ENCODE data around the gene RINL. TPM values are rescaled to one million over a fixed set of nuclear protein-coding genes. Genes with fewer than 3 reads are reported as not detected.
A peak's percentile ranks its signal among the peaks of the same experiment; 100 is the strongest.

The RINL gene
- polyA plus RNA-seq, 1 of the 3 experiments (the other 2 are of a cell fraction) = 3.8 TPM

DNA sequence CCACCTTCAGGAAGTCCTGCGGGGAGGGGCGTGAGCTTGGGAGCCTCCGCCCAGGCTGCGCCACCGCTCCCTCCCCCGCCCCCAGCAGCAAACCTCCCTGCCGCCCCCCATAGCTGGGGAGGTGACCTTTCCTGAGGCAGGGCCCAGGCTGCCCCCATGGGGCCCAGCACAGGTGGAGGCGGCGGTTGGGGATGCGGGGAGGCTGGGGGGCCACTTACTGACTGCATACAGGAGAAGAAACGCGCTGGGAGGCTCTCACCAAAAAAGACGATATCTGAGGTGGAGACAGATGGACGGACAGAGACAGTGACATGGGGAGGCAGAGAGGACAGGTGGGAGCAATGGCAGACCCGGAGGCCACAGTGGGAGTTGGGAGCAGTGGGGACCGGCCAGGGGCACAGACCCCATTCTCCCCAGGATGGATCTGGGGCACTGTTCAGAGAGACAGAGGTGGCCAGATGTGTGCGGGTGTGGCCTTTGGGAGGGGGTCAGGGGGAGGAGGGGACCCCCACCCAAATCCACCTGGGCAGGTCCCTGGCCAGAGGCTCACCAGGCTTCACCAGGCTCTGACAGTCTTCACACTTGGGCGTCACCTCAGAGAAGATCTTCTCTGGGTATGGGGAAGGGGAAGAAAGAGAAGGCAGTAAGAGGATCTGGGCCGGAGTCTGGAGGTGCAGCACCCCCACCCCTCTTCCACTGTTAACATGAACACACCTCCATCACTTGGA lies 3.0 kb upstream of the RINL start:
- WGBS (ENCODE audit: low lambda C conversion rate) = 88% methylated on average over 17 of the region's 19 CpGs
- POLR2A ChIA-PET = no interaction called here
- no peak overlapping the region for H3K4me2 ChIP-seq
- no peak overlapping the region for H3K9ac ChIP-seq
- no peaks in the 10 kb centered on the region for H3K9me2 ChIP-seq
- H3K4me1 ChIP-seq (ENCODE audit: control insufficient read depth in 1 of 2, insufficient read depth in 2 of 2, low read depth in 1 of 2, low read length in 1 of 2) = peaks cover 0 to 17% of the 10 kb centered on the region in 2 experiments; a peak in 1 of 4 replicates
- H4K20me1 ChIP-seq (ENCODE audit: insufficient read depth) = no peaks in the 10 kb centered on the region
- DNase-seq = peak; percentile 25
- no peaks in the 10 kb centered on the region for H3K9me3 ChIP-seq
- H3F3A ChIP-seq (replicated peaks; ENCODE audit: insufficient read depth) = no peaks in the 10 kb centered on the region
- CTCF ChIA-PET = interaction anchor here (1.0 to 1.4 kb wide), 2 partner anchors 12 to 151 kb away, joined by 3 to 4 read pairs; no protein-coding TSS in a partner anchor
- H3K36me3 ChIP-seq (replicated peaks in 1 of 2; ENCODE audit: control insufficient read depth in 1 of 2, insufficient read depth in 2 of 2, low read length in 1 of 2) = no peaks in the 10 kb centered on the region
- H3K4me3 ChIP-seq (ENCODE audit: low read depth in 2 of 2, low read length in 1 of 2) = no peak overlapping the region
- no peak for TF ChIP-seq MXI1 (IDR thresholded peaks at IDR 0.05; ENCODE audit: low read depth, low read length)
- TF ChIP-seq FOXJ3 (CRISPR knock-in tag; IDR thresholded peaks at IDR 0.05) = no peak
- TF ChIP-seq ELF1 (IDR thresholded peaks at IDR 0.05) = no peak
- TF ChIP-seq CHD2 (IDR thresholded peaks at IDR 0.05; ENCODE audit: low read length, partially characterized antibody) = no peak
- no peak for TF ChIP-seq NFIC (IDR thresholded peaks at IDR 0.05; ENCODE audit: borderline replicate concordance)
- TF ChIP-seq, protein P1, sequence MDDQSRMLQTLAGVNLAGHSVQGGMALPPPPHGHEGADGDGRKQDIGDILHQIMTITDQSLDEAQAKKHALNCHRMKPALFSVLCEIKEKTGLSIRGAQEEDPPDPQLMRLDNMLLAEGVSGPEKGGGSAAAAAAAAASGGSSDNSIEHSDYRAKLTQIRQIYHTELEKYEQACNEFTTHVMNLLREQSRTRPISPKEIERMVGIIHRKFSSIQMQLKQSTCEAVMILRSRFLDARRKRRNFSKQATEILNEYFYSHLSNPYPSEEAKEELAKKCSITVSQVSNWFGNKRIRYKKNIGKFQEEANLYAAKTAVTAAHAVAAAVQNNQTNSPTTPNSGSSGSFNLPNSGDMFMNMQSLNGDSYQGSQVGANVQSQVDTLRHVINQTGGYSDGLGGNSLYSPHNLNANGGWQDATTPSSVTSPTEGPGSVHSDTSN (IDR thresholded peaks at IDR 0.05) = no peak
- TF ChIP-seq, protein P2, sequence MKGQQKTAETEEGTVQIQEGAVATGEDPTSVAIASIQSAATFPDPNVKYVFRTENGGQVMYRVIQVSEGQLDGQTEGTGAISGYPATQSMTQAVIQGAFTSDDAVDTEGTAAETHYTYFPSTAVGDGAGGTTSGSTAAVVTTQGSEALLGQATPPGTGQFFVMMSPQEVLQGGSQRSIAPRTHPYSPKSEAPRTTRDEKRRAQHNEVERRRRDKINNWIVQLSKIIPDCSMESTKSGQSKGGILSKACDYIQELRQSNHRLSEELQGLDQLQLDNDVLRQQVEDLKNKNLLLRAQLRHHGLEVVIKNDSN (IDR thresholded peaks at IDR 0.05; ENCODE audit: borderline replicate concordance, low read depth) = no peak
- TF ChIP-seq, protein P3, sequence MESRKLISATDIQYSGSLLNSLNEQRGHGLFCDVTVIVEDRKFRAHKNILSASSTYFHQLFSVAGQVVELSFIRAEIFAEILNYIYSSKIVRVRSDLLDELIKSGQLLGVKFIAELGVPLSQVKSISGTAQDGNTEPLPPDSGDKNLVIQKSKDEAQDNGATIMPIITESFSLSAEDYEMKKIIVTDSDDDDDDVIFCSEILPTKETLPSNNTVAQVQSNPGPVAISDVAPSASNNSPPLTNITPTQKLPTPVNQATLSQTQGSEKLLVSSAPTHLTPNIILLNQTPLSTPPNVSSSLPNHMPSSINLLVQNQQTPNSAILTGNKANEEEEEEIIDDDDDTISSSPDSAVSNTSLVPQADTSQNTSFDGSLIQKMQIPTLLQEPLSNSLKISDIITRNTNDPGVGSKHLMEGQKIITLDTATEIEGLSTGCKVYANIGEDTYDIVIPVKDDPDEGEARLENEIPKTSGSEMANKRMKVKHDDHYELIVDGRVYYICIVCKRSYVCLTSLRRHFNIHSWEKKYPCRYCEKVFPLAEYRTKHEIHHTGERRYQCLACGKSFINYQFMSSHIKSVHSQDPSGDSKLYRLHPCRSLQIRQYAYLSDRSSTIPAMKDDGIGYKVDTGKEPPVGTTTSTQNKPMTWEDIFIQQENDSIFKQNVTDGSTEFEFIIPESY (IDR thresholded peaks at IDR 0.05; ENCODE audit: borderline replicate concordance, low read depth) = no peak
- no peak for TF ChIP-seq NRF1 (IDR thresholded peaks at IDR 0.05; ENCODE audit: low read depth, low read length)
- TF ChIP-seq TCF12 (IDR thresholded peaks at IDR 0.05) = no peak
- TF ChIP-seq, protein P4, sequence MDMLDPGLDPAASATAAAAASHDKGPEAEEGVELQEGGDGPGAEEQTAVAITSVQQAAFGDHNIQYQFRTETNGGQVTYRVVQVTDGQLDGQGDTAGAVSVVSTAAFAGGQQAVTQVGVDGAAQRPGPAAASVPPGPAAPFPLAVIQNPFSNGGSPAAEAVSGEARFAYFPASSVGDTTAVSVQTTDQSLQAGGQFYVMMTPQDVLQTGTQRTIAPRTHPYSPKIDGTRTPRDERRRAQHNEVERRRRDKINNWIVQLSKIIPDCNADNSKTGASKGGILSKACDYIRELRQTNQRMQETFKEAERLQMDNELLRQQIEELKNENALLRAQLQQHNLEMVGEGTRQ (IDR thresholded peaks at IDR 0.05; ENCODE audit: borderline replicate concordance, low read depth, low read length) = no peak
- TF ChIP-seq MEF2A (IDR thresholded peaks at IDR 0.05; ENCODE audit: borderline replicate concordance, low read depth) = no peak
- no peak for TF ChIP-seq RAD21 (IDR thresholded peaks at IDR 0.05; ENCODE audit: low read length)
- no peak overlapping the region for H3K27ac ChIP-seq (ENCODE audit: low read depth in 2 of 2, low read length in 1 of 2)
- H3K79me2 ChIP-seq (ENCODE audit: insufficient read depth) = no peaks in the 10 kb centered on the region
- no peaks in the 10 kb centered on the region for H3K27me3 ChIP-seq (ENCODE audit: insufficient read depth)
- H2AFZ ChIP-seq (ENCODE audit: low read depth) = no peak overlapping the region
